Measurements from ENCODE around the gene CFAP52. TPM values are rescaled to one million over a fixed set of nuclear protein-coding genes. Genes with fewer than 3 reads are reported as not detected.

The CFAP52 gene
- total RNA-seq, 1 experiment from 2014 or later = not detected

Other genes with a start within 250 kb of the CFAP52 start
- gene STX8, start 822 bp upstream of the CFAP52 start, total RNA-seq (2014; rRNA removed; shearing (Covaris generic)) = 21.6 and 26.0 TPM in 2 replicates
- gene USP43, start 68.9 kb downstream of the CFAP52 start, total RNA-seq (2014; rRNA removed; shearing (Covaris generic)) = 13.6 and 21.7 TPM in 2 replicates
- gene DHRS7C, start 214.9 kb downstream of the CFAP52 start, total RNA-seq (2014; rRNA removed; shearing (Covaris generic)) = not detected in 2 replicates
- gene GSG1L2, start 245.4 kb downstream of the CFAP52 start, total RNA-seq (2014; rRNA removed; shearing (Covaris generic)) = not detected in 2 replicates
- 0.03 TPM in 1 of 2 replicates, not detected in the other for gene GLP2R, start 249.3 kb downstream of the CFAP52 start, total RNA-seq (2014; rRNA removed; shearing (Covaris generic))

Data from HT-29 (cell line).